ENCODE measurements around the gene NAB2.
"Not testable (repeated sequence)": the region's sequence is repeated elsewhere in the genome, so short reads cannot be mapped to it uniquely, and the experiment has no call there.

The NAB2 gene

DNA sequence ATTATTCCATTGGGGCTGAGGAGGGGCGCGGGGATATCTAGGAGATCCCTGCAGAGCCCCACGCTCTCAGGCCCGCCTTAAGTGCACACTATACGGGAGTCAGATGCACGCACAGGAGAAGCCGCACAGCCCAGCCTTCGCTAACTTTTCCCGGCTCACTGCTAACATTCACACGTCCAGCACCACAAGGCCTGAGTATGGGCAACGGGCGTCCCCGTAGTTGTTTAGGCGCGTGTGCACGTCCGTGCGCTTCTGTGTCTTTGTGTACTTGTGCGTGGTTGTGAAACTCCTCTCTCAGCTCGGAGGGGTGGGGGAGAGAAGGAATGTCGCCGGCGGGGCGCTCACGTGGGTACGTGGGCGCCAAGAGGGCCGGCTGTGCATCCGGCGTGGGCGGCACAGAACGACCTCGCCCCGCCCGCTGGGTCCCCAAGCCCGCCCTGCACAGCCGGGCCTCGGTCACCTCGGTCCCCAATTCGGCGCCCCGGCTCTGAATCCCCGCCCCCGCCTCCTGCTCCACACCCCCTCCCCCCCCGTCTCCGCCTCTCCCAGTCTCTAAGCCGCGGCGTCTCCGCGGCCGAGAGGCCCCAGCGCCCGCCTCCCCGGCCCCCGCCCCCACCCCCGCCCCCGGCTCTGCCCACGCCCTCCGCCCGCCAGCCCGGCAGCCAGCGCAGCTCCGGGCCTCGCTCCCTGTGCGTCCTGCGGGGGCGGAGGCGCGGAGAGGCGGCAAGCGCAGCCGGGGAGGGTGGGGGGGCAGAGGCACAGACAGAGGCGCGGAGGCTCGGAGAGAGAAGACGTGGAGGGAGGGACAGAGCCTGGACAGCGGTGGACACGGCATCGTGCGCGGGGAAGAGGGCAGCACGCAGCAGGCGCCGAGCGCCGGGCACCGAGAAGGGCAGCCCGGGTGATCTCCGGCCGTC is at the start of gene NAB2:
NAB2 (plus strand) TSS at position 761 of the 917 bp plus-strand sequence. CDS start 158 bp downstream, outside the sequence.
- DNase-seq: peak; percentile 96 to 98 (median 98)

DNA sequence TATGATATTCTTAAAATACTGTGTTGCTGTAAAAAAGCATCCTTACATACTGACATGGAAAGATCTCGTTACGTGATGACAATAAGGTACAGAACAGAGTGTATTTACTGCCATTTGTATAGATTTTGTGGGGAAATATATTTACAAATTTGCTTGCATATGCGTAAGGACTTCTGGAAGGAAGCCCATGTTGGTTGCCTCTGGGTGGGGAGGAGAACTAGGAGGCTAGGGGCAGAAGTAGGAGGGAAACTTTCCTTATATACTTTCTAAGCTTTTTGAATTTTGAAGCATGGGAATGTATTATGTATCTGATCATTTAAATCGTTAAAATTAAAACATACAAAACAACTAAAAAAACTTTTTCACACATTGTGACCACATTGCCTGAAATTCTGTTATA is 48.7 kb upstream of the NAB2 start:
- DNase-seq: no peak

GRCh38 chr12:57040750-57041149 is 48.2 kb upstream of the NAB2 start:
- peak in 2 of 3 donors; percentile 30 to 43 for DNase-seq

DNA sequence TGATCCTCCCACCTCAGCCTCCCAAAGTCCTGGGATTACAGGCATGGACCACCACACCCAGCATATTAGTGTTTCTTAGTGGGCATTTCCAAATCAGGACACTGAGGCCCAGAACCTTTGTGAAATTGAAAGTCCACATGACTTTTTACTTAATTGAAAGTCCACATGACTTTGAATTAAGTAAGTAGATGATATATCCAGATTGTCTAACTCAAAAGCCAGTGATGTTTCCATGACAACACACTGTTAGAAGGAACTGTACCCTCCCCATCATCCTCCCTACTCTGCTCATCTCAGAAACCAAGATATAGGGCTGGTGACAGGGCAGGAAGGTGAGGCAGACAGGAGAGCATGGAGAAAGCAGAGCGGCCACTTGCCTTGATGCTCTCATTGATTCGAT is 46.2 kb upstream of the NAB2 start:
- DNase-seq: no peak

GRCh38 chr12:57044468-57044867 is 44.4 kb upstream of the NAB2 start:
- no peak for DNase-seq

DNA sequence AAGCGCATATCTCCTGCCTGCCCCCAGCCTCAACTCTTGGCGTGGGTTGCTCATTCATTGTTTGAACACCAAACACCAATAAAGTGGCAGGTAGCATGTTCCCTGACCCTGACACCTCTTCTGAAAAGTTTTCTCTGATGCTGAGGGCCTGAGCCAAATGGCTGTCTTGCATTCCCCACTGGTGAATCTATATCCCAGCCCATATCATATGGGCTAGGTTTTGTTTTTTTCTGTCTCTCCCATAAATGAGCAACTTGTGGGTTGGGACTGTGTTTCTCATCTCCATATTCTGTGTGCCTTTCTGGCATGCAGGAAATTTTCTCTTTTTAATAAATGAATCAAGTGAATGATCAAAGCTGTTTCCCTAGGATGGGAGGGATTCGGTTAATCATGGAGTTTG is 44.0 kb upstream of the NAB2 start:
- DNase-seq: no peak

DNA sequence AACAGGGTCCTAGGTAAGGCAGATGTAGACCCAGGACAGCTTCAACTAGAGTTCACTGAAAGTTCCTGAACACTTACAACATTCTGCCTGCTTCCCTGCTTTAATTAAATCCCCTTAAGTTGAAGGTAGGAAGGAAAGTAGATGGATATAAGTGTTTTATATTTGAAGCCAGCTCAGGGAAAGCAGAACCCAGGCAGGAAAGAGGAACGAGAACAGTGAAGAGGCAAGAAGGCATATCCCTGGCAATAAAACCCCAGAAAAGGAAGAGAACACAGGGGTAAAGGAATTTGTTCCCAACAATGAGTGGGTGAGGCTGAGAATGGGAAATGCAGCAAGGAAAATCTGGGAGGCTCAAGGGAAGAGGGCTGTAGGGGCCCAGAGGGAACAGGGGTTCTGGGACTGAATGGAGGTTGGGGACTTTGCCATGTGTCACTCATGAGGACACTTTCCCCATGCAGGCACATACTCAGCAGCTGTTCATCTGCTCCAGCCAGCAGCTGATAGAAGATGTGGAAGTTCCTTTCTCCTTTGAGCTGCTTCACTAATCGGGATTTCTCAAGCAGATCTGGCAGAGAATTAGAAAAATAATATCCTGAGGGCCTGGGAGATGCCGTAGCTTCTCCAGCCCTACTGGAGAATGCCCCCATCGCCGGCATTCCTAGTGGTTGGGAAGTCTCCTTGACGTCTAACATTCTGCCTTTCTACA is 42.7 kb upstream of the NAB2 start:
- peak; percentile 69 to 77 (median 74) for DNase-seq

GRCh38 chr12:57046947-57047890 is 41.7 kb upstream of the NAB2 start:
- peak; percentile 56 to 68 (median 67) for DNase-seq

DNA sequence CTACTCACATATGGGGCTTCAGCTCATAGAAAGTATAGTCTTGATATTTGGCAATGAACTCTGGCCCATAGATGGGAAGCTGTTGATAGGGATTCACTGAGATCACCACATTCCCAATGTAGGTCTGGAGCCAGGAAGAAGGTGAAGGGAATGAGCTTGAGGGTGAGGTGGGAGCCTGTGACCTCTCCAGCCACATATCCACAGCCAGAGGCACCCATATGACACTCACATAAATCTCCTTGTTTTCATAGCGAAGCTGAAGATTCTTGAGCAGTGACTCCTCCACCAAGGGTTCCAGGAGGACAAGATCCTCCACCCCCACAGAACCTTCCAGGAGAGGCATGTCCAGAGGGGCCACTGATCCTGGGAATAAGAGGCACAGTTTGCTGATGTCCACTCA is 40.9 kb upstream of the NAB2 start:
- DNase-seq: no peak

DNA sequence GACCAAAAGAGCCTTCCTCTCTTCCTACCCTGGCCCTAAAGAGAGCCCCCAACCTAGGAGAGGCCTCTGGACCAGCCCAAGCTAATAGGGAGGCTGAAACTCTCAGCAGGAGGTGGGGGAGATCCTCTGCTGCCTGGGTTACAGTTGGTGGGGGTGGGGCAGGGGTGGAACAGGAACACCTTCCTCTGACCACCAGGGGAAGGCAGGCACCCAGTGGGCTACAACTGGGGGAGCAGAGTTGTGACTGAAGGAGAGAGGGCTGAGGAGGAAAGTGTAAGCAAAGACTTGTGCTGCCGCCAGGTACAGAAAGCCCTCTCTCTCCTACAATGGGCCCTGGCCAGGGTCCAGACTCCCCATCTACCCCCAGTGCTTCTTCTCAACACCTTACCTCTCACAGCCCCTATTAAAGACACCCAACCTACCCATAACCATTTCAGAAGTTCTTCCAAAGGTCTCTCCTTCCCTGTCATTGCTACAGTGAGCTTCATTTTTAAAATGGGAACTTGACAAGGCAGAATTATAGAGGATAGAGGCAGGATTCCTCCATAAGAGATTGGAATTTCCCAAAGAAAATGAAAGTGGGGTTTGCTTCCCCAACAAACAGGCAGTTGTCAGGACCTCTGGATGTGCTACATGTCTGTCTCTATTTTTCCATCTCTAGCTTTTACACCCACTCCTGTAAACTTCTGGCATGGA is 40.3 kb upstream of the NAB2 start:
- peak; percentile 50 to 74 (median 56) for DNase-seq

DNA sequence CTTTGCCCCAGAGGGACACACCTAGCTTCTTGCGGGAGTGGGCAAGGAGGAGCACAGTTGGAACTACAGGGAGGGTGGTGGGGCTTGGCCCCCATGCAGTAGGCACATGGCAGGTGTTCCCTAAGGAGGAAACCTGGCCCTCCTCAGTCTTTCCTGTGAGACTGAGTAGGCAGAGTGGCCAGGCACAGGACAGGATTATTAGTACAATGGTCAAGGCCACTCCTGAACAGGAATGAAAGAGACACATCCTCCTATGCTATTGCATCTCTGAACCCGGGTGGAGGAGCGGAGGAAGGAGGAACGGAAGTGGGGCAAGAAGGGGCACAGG is 39.8 kb upstream of the NAB2 start:
- DNase-seq: no peak

- DNase-seq: no peak
These were observed 39.0 kb upstream of the NAB2 start, which contains the start of gene MYO1A for GRCh38 chr12:57049890-57050289. Gene MYO1A (minus strand): TSS chr12:57050129. CDS start chr12:57048323, 1,806 bp downstream.

DNA sequence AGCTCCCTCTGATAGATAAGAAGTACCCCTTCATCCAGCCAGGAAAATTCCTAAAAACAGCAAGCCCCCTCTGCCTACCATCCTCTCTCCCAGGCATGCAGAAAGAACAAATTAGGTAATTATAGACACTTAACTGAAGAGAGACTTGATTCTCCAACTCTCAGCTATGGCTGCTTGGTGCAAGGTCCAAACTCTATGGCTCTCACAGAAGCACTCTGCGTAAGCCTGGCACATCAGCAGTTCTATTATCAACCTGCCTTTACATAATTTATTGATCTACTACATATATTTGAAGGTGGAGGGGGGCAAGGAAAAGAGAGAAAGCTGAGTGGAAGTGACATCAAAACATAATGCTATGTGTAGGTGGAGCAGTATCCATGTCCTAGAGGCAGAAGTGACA is 37.9 kb upstream of the NAB2 start:
- no peak for DNase-seq

- not testable (repeated sequence) for DNase-seq
These were observed 35.8 kb upstream of the NAB2 start for GRCh38 chr12:57053146-57053545.

- not testable (repeated sequence) for DNase-seq
These were observed 35.0 kb upstream of the NAB2 start for GRCh38 chr12:57053901-57054300.

DNA sequence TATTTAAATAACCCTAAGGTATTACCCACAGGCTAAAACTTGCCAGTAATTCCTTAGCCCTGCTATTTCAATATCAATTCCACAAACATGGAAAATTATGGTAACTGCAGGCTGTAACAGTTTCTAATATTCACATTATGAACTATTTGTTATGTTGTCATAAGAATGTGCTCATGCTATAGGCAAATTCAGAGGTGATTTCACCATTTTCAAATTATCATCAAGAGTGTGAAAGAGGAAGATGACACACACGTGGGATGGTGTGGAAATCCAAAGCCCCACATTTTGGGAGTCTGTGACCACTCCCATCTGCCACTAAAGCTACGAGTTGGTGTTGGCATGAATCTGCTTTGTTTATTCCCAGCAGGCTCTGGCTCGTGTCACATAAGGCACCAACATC is 33.1 kb upstream of the NAB2 start:
- DNase-seq: peak; percentile 85 to 96 (median 94)

DNA sequence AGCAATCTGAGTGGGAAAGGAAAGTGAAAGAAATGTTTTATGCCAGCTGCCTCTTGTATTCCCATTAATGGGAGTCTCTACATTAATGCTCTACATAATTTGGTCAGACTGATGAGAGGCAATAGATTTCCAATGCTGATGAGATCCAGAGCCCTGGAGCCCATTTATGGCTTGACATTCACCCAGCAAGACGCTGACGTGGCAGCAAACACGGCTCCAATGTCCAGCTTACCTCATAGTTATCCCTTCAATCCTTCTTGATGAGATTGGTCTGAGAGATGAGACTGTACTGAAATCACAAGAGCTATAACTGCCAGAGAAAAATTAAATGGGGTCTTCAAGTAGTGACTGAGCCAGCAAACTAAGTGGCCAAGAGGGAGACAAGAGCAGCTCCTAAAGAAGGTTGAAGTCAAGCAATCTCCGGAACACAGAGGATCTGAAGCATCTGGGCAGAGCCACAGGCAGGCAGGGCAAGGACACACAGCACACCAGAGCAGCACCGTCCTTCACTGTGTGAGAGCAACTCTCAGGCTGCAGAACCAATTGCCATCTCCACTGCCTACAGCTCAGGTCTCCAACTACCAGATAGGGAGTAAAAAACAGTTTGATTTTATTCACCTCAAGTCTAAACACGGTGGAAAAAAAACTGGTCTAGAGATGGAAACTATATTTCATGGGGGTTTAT is 31.7 kb upstream of the NAB2 start:
- no peak for DNase-seq

GRCh38 chr12:57058454-57058853 is 30.5 kb upstream of the NAB2 start:
- no peak for DNase-seq

DNA sequence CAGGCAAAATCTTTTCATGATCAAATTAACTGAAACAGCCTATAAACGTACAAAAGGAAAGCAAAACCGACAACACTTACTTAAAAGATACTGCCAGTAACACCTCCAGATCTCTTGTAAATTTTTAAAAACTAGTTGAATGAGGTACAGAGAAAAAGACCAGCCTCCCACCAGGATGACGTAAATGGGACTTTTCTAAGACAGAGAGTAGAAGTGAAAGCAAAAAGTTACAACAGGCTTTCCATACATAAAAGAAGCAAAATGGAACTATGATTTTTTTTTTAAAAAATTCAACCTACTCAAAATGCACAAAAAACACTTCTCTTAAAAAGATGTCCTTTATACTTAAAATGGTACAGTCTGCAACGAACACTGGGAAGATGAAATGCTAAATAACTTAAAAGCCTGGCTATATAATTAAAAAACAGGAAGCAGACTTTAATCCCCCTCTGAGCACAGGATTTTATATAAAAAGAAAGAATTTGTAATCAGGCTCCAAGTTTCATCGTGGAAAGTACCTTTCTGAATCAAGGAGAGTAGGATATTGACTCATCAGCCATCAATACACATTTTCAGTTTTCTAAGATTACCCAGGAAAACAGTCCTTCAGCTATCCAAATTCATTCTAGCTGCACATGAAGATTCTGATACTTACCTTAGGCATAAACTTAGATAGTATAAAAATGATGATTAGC is 24.8 kb upstream of the NAB2 start:
- DNase-seq: peak; percentile 88 to 97 (median 95)

DNA sequence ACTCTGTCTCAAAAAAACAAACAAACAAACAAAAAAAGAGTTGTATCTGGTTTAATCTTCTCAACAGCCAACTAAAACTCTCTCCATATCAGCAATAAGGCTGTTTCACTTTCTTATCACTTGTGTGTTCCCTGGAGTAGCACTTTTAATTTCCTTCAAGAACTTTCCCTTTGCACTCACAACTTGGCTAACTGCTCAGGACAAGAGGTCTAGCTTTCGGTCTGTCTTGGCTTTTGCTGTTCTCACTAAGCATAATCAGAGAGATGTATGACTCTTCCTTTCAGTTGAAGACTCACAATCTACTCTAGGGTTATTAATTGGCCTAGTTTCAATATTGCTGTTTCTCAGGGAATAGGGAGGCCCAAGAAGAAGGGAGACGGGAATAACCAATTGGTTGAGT is 22.7 kb upstream of the NAB2 start:
- no peak for DNase-seq

GRCh38 chr12:57069523-57069922 is 19.4 kb upstream of the NAB2 start:
- peak; percentile 88 to 95 (median 94) for DNase-seq

Data from suppressor macrophage treated with lipopolysaccharide for 1 hour (primary cell).